GM19023 (cell line): ENCODE results near the gene MAGEC3.
"Not testable (repeated sequence)": the region's sequence is repeated elsewhere in the genome, so short reads cannot be mapped to it uniquely, and the experiment has no call there.

ENCODE experiments used
- ATAC-seq: cut with Tn5 transposase; IDR thresholded peaks from one replicate; pipeline ENCODE4 v1.9.1; 2021; ENCODE audit warnings: mild to moderate bottlenecking, moderate library complexity; ENCODE audit not compliant: unreplicated experiment

The MAGEC3 gene, protein sequence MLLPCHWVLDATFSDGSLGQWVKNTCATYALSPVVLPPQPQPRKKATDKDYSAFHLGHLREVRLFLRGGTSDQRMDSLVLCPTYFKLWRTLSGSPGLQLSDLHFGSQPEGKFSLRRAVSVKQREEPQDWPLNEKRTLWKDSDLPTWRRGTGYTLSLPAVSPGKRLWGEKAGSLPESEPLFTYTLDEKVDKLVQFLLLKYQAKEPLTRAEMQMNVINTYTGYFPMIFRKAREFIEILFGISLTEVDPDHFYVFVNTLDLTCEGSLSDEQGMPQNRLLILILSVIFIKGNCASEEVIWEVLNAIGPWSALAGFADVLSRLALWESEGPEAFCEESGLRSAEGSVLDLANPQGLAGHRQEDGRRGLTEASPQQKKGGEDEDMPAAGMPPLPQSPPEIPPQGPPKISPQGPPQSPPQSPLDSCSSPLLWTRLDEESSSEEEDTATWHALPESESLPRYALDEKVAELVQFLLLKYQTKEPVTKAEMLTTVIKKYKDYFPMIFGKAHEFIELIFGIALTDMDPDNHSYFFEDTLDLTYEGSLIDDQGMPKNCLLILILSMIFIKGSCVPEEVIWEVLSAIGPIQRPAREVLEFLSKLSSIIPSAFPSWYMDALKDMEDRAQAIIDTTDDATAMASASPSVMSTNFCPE

DNA sequence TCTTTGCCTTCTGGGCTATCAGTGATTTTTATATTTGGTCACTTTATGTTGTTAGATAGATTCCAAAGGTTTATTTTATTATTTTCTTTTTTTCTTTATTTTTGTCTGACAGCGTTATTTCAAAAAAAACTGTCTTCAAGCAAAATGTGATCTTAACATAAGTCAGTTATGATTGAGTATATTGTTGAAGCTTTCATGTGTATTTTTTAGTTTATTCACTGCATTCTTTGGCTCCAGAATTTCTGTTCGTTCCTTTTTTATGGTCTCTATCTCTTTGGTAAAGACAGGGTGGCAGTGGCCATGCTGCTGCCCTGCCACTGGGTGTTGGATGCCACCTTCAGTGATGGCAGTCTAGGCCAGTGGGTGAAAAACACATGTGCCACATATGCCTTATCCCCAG is at the start of gene MAGEC3:
Gene MAGEC3 (plus strand): TSS at position 301 of the 400 bp plus-strand sequence. CDS start 0 bp downstream, at position 301.
- ATAC-seq = no peak

DNA sequence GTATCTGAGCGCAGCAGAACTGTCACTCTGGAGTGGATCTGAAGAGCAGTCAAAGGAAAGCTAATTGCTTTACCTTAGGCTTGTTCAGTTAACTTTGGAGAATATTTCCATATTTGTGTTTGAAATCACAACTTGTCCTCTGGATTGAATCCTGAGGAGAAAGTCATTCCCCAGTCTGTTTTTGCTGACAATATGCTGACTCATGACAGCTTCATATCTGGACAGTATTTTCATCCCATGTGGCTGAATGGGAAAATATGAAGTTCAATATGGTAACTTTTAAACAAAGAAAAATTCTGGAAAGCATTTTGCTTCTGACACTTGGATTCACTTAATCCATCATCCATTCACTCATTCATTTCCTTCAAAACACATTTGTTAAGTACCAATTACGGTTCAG is 46.3 kb upstream of the MAGEC3 start:
- ATAC-seq = no peak

DNA sequence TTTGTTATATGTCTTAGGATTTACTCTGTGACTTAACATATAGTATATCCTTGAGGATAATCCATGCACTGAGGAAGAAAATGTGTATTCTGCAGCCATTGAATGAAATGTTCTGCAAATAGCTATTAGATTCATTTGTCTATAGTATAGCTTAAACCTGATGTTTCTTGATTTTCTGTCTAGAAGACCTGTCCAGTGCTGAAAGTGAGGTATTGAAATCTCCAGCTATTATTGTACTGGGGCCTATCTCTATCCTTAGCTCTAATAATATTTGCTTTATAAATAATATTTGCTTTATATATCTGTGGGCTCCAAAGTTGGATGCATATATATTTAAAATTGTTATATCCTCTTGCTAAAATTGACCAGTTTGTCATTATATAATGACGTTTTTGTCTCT is 26.7 kb upstream of the MAGEC3 start:
- ATAC-seq = no peak

DNA sequence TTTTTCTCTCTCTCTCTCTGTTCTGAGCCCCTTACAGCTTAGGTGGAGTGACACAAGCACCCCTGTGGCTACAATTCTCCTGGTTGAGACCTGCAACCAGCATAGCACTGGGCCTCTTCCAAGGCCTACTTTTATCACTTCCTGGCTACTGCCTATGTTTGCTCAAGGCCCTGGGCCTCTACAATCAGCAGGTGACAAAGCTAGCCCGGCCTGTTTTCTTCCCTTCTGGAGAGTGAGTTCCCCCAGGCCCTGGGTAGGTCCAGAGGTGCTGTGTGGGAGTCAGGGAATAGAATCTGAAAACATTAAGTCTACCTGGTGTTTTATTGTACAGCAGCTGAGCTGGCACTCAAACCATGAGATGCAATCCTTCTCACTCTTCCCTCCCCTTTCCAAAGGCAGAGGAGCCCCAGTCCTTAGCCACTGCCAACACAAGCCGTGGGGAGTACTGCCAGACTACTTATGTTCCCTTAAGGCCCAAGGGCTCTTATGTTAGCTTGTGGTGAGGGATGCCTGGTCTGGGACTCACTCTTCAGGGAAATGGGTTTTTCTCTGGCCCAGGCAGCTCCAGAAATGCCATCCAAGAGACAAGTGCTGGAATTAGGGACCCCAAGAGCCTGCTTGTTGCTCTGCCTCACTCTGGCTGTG is 23.8 kb upstream of the MAGEC3 start:
- no peak for ATAC-seq

DNA sequence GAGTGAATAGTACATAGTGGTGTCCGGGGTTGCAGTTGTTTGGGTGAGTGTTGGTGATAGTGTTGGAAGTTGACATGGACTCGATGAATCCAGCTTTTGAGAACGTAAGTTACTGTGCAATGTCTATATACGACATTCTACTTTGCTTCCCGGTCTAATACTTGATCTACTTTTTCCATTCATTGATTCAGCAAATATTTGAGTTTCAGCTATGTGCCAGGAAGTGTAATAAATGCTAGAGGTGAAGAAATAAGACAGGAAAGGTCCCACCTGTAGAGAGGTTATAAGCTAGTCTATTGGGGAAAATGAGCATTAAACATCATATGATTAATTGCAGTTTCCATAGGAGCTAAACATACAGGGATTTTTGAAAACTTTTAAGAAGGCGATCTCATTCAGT is 22.2 kb upstream of the MAGEC3 start:
- ATAC-seq = no peak

DNA sequence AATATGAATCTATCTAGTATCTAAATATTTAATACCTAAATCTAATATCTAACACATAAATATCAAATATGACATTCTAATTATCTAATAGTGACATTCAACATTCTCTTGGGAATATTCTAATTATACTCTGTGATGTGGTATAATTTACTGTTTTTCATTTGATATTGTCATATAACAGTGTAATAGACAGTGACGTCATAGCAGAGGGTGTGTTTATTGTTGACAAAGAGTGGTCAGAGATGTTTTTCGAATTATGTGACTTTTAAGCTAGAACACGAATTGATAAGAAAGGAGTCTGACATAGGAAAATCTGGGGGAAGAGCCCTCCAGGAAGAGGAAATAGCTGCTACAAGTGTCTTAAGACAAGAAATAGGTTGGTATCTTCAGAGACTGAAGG is 5.9 kb upstream of the MAGEC3 start:
- ATAC-seq = no peak

DNA sequence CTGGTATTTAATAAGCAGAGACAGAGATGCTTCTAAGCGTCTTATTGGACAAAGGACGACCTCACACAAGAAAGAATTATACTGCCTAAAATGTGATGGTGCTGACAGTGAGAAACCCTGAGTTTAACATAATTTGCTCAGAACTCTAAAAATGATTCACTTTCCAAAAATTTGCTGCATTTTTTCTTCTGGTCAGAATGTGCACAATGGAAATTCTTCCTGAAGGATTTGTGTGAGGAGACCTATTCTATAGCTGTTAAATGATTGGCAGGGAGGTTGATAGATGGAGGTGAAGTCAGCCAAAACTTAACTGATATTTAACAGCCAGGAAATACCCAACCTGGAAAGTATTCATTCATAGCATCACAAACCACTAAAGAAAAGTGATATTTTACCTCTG is 1.7 kb downstream of the MAGEC3 start:
- no peak for ATAC-seq

DNA sequence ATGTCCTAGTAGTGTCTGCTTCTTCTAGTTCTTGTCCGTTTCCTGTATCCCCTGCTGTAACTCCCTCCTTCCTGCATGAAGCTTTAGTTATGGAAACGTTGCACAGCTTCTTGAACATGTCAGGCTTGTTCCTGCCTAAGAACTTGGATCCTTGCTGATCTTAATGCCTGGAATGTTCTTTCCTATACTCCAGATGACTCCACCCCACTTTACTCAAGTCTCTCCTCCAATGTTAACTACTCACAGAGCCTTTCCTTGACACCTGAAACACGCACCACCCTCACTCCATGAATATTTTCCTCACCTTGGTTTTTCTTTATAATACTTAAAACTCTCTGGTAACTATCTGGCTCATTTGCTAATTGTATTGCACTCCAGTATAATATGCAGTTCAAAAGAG is 19.4 kb downstream of the MAGEC3 start:
- ATAC-seq = no peak

DNA sequence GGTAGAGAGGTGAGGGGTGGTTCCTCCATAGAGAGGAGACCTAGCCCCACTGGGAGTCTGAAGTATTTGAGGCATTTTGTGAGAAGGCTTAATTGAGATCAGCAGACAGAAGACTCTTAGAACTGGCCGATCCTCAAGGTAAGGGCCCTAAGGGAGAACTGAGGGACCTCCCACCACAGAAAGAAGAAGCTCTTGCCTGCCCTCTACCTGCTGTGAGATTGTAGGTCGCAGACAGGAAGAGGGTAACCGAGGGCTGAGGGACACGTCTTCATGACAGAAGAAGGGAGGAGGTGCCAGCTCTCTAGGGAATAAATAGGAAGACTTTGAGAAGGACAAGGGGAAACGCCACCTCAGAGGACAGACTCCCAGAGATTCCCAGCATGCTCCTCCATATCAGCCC is 41.5 kb downstream of the MAGEC3 start:
- no peak for ATAC-seq

DNA sequence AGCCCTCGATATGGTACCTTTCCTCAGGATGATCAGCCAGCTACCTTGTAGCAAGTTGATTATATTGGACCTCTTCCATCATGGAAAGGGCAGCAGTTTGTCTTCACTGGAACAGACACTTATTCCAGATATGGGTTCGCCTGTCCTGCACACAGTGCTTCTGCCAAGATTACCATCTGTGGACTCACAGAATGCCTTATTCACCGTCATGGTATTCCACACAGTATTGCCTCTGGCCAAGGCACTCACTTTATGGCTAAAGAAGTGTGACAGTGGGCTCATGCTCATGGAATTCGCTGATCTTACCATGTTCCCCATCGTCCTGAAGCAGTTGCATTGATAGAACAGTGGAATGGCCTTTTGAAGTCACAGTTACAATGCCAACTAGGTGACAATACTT is 50.7 kb downstream of the MAGEC3 start:
- ATAC-seq = not testable (repeated sequence)

DNA sequence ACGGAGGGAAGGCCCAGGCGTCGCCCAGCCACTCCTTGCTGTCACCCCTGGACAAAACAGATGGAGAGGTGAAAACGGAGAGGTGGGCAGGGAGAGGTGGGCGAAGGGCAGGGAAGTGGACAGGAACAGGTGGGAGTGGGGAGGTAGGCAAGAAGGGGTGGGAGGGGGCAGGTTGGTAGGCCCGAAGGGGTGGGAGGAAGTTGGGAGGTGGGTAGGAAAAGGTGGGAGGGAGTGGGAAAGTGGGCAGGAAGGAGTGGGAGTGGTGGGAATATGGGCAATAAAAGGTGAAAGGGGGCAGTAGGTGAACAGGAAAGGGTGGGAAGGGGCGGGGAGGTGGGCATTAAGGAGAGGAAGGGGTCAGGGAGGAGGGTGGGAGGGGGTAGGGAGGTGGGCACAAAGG is 56.6 kb downstream of the MAGEC3 start:
- no peak for ATAC-seq

DNA sequence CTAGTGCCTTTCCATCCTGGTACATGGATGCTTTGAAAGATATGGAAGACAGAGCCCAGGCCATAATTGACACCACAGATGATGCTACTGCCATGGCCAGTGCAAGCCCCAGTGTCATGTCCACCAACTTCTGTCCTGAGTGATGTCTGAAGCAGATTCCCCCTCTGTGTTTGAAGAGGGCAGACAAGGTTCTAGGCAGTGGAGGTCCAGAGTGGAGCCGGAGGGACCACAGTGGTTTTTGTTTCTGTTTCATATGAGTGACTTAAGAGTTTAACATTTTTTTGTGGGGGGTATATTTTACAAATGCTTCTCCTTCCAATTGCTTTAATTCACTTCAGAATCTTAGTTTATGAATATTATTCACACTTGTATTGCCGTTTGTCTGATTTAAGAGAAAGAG is 59.6 kb downstream of the MAGEC3 start:
- no peak for ATAC-seq

DNA sequence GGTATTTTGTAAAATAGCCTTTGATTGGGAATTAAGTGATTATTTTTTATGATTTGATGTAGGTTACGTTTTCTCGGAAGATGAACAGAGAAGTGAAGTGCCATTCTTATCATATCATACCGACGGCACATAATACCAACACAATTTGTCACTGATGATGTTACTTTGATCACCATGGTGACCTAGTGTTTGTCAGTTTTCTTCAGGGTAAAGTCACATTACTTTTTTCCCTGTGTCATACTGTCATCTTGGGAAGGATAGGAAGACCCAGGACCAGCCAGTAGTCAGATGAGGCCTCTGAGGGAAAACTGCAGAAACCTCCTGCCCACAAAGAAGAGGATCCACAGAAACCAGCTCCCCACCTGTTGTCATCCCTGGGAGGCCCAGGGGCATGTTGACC is 64.2 kb downstream of the MAGEC3 start:
- no peak for ATAC-seq

DNA sequence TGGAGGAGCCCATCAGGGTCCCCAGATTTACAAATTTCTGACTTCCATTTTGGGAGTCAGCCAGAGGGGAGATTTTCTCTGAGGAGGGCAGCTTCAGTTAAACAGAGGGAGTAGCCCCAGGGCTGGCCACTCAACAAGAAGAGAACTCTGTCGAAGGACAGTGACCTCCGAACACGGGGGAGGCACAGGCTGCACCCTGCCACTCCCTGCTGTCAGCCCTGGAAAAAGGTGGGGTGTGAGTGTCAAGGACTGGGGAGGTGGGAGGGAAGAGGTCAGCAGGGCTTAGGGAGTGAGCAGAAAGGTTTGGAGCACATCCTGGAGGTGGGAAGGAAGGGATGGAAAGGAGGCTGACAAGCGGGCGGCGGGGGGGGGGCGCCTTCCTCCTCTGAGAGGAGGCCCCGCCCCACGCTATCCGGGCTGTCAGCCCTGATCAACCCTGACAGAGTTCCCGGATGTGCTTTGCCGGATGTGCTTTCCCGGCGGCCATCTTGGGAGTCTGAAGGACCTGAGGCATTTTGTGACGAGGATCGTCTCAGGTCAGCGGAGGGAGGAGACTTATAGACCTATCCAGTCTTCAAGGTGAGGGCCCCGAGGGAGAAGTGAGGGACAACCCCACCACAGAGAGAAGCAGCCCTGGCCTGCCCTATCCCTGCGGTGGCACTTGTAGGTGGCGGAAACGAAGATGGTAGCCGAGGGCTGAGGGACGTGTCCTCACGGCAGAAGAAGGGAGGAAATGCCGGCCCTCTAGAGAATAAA is 65.5 kb downstream of the MAGEC3 start, which contains the start of gene MAGEC1:
Gene MAGEC1 (plus strand): TSS at position 495 of the 756 bp plus-strand sequence. CDS start 1,179 bp downstream, outside the sequence.
- no peak for ATAC-seq

DNA sequence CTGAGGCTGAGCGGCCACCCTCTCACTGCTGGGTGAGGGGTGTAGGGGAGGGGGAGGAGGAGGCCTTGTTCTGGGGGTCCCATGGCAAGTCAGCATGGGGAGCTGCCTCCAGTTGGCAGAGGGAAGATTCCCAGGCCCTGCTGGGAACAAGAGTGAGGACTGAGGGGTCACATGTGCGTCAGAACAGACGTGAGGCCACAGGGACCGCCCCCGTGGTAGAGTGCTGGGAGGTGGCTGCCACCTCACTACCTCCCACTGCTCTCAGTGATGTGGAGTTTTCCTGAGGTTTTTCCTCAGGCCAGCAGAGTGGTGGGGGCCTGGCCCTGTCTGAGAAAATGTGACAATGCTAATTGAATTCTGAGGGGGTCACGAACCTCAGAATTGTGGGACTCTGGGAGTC is 66.1 kb downstream of the MAGEC3 start:
- no peak for ATAC-seq

DNA sequence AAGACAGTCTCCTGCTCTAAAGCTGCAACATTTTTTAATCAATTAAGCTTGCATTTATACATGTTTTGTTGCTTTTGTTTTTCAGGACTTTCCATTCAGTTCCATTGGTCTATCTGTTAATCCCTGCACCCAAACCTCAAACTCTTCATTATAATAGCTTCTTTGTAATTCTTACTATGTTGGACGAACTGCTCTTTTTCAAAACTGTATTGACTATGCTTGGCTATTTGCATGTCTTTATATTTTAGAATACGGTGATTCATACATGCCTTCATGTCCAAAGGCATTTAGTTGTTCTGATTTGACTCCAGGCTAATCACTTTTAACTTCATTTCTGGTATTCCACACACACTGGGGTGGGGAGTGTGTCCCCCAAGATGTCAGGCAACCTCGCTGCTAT is 79.7 kb downstream of the MAGEC3 start:
- no peak for ATAC-seq

DNA sequence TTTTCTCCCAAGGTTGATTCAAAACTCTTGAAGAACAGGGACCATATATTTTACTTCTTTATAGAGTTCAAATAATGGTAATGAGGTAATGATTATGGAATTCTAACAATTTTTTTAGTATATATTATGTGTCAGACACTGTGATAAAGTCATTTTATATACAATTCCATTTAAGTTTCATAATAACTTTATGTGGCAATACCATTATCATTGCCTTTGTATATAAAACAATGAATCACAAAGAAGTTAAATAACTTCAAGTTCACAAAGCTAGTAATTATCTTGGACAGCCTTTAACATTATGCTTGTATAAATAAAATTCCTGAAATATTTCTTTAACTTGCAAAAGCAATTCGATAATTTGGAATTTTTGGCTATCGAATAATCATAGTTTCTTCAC is 86.2 kb downstream of the MAGEC3 start:
- ATAC-seq = no peak

DNA sequence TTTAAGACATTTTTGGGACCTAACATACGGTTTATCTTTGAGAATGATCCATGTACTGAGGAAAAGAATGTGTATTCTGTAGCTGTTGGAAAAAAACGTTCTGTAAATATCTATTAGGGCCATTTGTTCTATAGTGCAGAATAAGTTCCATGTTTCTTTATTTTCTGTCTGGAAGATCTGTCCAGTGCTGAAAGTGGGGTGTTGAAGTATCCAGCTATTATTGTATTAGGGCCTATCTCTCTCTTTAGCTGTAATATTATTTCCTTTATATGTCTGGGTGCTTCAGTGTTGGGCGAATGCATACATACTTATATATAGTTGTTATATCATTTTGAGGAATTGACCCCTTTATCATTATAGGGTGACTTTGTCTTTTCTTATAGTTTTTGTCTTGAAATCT is 90.3 kb downstream of the MAGEC3 start:
- ATAC-seq = no peak

DNA sequence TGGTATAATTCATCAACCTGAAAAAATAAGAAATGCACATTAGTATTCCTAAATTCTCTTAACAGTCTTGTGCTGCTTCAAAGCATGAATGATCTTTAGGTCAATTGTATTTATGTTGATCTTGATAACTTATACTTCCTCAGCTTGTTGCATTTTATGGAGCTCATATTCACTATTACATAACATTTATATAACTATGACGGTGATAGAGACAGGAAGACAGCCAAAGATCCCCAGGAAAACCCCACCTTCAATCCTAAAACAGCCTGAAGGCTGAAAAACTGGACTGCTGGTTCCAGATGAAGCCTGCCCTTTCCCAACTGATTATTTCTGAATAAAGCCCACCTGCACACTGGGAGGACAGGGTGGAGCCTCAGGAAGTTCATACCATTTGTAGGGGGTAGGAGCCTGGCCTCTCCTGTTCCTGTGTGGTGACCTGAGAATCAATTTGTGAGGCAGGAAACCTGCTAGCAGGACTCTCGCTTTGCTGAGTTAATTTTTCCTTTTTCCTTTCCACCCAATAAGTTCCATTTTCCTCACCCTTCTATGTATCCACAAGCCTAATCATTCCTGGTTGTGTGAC is 96.0 kb downstream of the MAGEC3 start:
- ATAC-seq = no peak

DNA sequence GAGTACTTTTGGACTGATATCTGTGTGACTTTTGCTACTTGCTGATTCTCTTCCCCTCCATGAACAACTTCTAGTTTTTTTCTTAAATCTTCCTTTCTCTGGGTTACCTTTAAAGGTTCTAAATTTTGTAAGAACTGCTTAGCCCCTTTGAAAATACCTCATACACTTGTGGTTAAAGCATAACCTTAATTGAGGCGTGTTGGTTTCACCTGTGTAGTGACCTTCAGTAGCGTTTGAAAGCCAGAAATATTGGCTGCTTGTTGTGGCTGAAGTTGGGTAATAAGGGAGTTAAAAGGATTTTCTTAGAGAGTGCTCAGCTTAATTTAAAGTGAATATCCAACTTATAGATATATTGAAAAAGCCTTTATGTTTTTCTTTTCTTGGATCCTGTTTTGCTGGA is 97.5 kb downstream of the MAGEC3 start:
- ATAC-seq = no peak

DNA sequence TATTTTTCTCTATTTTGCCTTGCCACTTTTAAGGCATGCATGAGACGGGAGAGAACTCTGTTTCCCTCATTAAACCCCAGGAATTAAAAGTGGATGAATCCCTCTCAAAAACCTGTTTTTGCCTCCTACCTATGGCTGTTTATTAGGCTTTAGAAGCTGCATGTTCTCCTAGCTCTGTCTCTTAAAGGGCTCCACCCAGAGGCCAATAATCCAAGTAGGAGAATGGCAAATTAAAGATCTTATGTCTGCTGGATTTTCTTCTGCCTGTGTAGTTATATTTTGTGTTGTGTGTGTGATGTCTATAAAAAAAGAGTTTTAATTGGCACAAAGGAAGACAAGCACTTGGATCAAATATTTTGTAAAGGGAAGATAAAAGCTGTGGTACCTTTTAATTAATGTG is 98.0 kb downstream of the MAGEC3 start:
- no peak for ATAC-seq
